Effector memory CD4-positive, alpha-beta T cell (primary cell): ENCODE results near the gene SIVA1.

Source experiments
- DNase-seq, 3 donors: peaks; one replicate each; pipeline ENCODE4 v3.0.0-alpha.2; 2020
- H3K27ac ChIP-seq: 2 replicates; pipeline ENCODE4 v1.7.0; 2013; ENCODE audit warnings: mild to moderate bottlenecking, low read length, moderate library complexity; ENCODE audit not compliant: insufficient read depth, poor library complexity, severe bottlenecking
- H3K27me3 ChIP-seq: replicated peaks from 2 replicates; pipeline ENCODE4 v1.7.0; 2013; ENCODE audit warnings: mild to moderate bottlenecking, low read length; ENCODE audit not compliant: insufficient read depth, control insufficient read depth, poor library complexity, severe bottlenecking
- H3K36me3 ChIP-seq: 2 replicates; pipeline ENCODE4 v1.7.0; 2013; ENCODE audit warnings: mild to moderate bottlenecking, low read length, moderate library complexity; ENCODE audit not compliant: control insufficient read depth, insufficient read depth
- H3K4me1 ChIP-seq: 2 replicates; pipeline ENCODE4 v1.7.0; 2013; ENCODE audit warnings: low read length, mild to moderate bottlenecking; ENCODE audit not compliant: control insufficient read depth, insufficient read depth, poor library complexity, severe bottlenecking
- H3K4me3 ChIP-seq: 2 replicates; pipeline ENCODE4 v1.7.0; 2013; ENCODE audit warnings: low read length, low read depth, mild to moderate bottlenecking; ENCODE audit not compliant: insufficient read depth, poor library complexity, severe bottlenecking
- H3K9me3 ChIP-seq: 2 replicates; pipeline ENCODE4 v1.7.0; 2013; ENCODE audit warnings: mild to moderate bottlenecking, low read length, moderate library complexity; ENCODE audit not compliant: control insufficient read depth

The SIVA1 gene

DNA sequence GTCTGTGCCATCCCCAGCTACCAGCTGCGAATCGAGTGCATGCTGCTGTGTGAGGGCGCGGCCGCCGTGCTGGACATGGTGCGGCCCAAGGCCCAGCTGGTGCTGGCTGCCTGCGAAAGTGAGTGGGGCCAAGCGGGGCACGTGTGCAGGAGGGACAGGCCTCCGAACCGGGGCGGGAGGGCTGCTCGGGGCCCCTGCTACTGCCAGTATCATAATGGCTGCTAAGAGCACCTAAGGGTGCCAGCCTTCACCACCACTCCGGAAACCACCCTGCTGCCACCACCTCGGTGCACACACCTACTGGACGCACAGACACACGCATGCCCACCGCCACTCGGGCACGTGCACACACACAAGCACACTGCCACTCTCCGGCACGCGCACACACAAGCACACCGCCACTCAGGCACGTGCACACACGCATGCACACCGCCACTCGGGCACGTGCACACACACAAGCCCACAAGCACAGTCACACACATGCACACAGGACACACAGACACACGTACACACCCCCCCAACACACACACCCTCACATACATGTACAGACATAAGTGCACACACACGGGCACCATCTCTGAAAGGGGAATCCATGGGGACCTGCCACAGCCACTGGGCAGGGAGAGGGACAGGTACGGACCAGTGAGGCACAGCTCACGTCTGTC lies 42.7 kb upstream of the SIVA1 start:
- Histone ChIP-seq H3K36me3 (peaks cover 49% of the 10 kb centered on the region), H3K9me3 (no peaks in the 10 kb centered on the region), H3K27me3 (no peaks in the 10 kb centered on the region), H3K4me3 (no peak overlapping the region), H3K4me1 (peaks cover 3% of the 10 kb centered on the region), H3K27ac (no peak overlapping the region)
- no peak for DNase-seq

DNA sequence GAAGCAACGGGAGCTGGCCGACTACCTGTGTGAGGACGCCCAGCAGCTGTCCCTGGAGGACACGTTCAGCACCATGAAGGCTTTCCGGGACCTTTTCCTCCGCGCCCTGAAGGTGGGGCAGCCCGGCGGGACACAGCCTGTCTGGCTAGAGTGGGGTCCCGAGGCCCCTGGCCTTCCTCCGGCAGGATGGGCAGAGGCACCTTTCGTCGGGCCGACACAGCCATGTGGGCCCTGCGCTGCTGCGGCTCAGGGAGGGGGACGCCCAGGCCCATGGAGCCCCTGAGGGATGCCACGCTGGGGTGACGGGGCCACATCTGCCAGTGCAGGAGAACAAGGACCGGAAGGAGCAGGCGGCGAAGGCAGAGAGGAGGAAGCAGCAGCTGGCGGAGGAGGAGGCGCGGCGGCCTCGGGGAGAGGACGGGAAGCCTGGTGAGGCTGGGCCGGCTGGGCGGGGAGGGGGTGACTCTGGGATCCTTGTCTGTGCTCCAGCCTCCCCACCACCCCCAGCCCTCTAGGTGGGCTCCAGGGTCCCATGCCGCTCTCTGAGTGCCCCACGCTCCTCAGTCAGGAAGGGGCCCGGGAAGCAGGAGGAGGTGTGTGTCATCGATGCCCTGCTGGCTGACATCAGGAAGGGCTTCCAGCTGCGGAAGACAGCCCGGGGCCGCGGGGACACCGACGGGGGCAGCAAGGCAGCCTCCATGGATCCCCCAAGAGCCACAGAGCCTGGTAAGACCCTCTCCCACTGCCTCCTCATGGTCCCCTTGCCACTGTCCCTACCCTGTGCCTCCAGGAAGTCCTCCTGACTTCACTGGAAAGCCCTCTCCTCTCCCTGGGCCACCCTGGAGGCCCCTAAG lies 39.8 kb upstream of the SIVA1 start:
- Histone ChIP-seq H3K36me3 (peaks cover 59% of the 10 kb centered on the region), H3K9me3 (no peaks in the 10 kb centered on the region), H3K27me3 (no peaks in the 10 kb centered on the region), H3K4me1 (peaks cover 3% of the 10 kb centered on the region), H3K4me3 (no peak overlapping the region), H3K27ac (no peak overlapping the region)
- no peak for DNase-seq

DNA sequence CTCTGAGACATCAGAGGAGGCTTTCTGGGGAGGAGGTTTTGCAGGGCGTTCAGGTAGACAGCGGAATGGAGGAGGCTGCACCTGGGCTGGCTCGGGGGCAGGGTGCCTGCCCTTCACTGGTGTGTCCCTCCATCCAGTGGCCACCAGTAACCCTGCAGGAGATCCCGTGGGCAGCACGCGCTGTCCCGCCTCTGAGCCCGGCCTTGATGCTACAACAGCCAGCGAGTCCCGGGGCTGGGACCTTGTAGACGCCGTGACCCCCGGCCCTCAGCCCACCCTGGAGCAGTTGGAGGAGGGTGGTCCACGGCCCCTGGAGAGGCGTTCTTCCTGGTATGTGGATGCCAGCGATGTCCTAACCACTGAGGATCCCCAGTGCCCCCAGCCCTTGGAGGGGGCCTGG lies 38.9 kb upstream of the SIVA1 start:
- H3K4me1 ChIP-seq: no peaks in the 10 kb centered on the region
- H3K27me3 ChIP-seq: no peaks in the 10 kb centered on the region
- H3K36me3 ChIP-seq: peaks cover 59% of the 10 kb centered on the region
- no peak for DNase-seq
- H3K27ac ChIP-seq: no peak overlapping the region
- H3K4me3 ChIP-seq: no peak overlapping the region
- H3K9me3 ChIP-seq: no peaks in the 10 kb centered on the region

DNA sequence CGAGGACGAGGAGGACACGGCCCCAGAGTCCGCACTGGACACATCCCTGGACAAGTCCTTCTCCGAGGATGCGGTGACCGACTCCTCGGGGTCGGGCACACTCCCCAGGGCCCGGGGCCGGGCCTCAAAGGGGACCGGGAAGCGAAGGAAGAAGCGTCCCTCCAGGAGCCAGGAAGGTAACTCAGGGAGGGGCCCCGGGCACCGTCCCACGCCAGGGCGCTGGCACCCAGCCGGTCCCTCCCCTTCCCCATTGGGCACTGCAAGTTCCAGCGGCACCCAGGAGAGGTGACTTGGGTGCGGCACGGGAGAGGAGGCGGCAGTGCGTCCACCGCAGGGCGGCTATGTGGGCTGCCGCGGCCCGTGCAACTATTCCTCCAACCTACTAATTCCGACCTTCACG lies 38.3 kb upstream of the SIVA1 start:
- Histone ChIP-seq H3K4me1 (no peaks in the 10 kb centered on the region), H3K27ac (no peak overlapping the region), H3K4me3 (no peak overlapping the region), H3K9me3 (no peaks in the 10 kb centered on the region), H3K27me3 (no peaks in the 10 kb centered on the region), H3K36me3 (peaks cover 59% of the 10 kb centered on the region)
- no peak for DNase-seq

DNA sequence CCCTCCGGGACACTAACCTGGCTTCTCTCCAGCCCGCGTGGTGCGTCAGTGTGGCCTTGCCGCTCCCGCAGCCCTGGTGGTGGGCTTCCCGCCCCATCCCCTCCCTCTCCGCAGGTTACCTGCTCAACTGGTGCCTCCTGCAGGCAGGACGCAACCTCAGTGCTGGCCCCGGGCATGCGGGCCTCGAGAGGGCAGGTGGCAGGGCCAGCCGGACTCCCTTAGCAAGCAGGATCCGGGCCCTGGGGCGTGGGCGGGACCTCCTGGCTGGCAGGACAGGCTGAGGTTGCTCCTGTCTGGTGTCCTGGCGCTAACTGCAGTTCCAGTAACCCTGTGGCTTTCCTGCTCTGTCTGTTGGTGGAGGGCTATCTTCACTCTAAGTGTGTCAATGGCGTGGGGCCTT lies 37.5 kb upstream of the SIVA1 start:
- no peaks in the 10 kb centered on the region for H3K4me1 ChIP-seq
- H3K9me3 ChIP-seq: no peaks in the 10 kb centered on the region
- H3K27ac ChIP-seq: no peak overlapping the region
- DNase-seq: no peak
- peaks cover 57% of the 10 kb centered on the region for H3K36me3 ChIP-seq
- no peak overlapping the region for H3K4me3 ChIP-seq
- H3K27me3 ChIP-seq: no peaks in the 10 kb centered on the region

DNA sequence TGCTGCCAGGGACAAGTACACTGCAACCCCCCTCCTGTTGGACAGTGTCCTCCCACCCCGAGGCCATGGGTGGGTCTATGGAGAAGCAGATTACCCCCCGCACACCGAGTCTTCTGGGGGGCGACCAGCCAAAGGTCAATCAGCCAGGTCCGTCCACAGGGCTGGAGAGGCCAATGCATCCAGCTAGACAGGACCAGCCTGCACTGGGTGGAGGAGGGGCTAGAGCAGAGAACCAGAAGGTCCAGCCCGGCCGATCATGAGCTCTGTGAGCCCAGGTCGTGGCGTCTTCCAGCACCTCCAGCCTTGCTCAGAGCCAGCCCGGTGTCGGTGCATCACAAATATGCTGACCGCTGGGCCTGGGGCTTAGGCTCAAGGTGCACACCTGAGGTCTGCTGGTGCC lies 37.1 kb upstream of the SIVA1 start:
- no peaks in the 10 kb centered on the region for H3K27me3 ChIP-seq
- H3K36me3 ChIP-seq: peaks cover 52% of the 10 kb centered on the region
- DNase-seq: no peak
- H3K4me3 ChIP-seq: no peak overlapping the region
- H3K9me3 ChIP-seq: no peaks in the 10 kb centered on the region
- H3K27ac ChIP-seq: no peak overlapping the region
- H3K4me1 ChIP-seq: no peaks in the 10 kb centered on the region

DNA sequence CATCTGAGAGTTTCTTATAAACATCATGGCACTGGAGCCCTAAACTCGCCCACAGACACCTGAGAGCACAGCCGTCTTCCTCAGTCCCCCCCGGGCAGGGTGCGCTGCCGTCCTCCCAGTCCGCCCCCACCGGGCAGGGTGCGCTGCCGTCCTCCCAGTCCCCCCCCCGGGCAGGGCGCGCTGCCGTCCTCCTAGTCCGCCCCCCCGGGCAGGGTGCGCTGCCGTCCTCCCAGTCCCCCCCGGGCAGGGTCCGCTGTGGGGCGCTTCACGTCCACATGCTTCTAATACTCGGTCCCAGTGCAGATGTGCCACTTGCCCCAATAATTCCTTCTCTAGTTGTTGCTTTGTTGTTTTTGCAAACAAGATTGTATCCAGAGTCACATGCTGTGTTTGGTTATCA lies 35.8 kb upstream of the SIVA1 start:
- no peaks in the 10 kb centered on the region for H3K27me3 ChIP-seq
- no peaks in the 10 kb centered on the region for H3K4me1 ChIP-seq
- DNase-seq: no peak
- H3K27ac ChIP-seq: no peak overlapping the region
- H3K4me3 ChIP-seq: no peak overlapping the region
- no peaks in the 10 kb centered on the region for H3K9me3 ChIP-seq
- peaks cover 40% of the 10 kb centered on the region for H3K36me3 ChIP-seq

DNA sequence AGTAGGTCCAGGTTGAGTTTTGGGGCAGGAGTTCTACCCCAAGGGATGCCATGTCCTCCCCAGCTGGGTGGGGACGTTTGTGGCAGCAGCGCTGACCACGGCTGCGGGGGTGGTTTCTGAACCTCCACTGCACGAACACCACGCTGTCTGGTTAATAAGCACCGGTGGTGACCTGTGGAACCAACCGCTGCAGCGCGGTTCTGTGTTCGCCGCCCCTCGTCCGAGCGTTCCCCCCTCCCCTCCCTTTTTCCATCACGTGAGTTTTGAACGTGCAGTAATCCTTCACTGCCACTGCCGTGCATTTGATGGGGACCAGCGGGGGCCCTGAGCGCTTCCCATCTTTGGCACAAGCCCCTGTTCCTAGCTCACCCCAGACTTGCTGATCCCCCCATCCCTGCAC lies 35.3 kb upstream of the SIVA1 start:
- DNase-seq: no peak
- no peaks in the 10 kb centered on the region for H3K9me3 ChIP-seq
- no peak overlapping the region for H3K4me3 ChIP-seq
- no peaks in the 10 kb centered on the region for H3K4me1 ChIP-seq
- H3K27me3 ChIP-seq: no peaks in the 10 kb centered on the region
- H3K36me3 ChIP-seq: peaks cover 35% of the 10 kb centered on the region
- H3K27ac ChIP-seq: no peak overlapping the region

DNA sequence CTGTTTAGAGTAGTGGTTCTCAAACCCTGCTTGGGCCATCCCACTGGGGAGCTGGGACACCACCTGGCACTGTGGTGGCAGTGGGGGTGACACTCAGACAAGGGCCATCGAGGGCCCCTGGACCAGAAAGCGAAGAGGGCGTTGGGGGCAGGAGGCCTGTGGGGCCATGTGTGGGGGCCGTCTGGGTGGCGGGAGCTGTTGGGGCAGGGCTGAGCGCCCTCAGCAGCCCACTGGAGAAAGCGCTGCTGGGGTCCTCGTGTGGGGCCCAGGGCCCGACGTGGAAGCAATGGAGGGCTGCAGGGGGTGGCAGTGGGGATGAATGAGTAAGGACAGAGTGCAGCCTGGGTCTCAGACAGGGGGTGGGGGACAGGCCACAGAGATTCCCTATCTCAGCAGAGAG lies 34.8 kb upstream of the SIVA1 start:
- DNase-seq: no peak
- Histone ChIP-seq H3K4me1 (no peaks in the 10 kb centered on the region), H3K36me3 (peaks cover 30% of the 10 kb centered on the region), H3K27me3 (no peaks in the 10 kb centered on the region), H3K27ac (no peak overlapping the region), H3K4me3 (no peak overlapping the region), H3K9me3 (no peaks in the 10 kb centered on the region)

DNA sequence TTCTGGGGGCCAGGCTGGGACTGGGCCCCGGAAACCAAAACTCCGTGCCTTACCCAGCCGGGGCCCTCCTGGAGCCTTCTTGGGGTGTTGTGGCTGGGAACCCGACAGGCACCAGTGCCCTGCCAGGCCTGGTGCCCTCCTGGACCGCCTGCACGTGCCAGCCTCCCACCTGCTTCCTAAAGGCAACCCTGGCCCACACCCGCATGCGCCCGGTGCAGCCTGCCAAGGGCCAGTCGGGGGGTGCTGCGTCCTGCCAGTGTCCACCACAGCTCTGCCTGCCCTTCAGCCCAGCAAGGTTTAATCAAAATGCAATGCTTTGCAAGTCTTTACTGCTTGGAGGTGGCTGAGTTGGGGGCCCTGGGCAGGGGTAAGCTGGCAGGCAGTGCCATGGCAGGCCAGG lies 34.1 kb upstream of the SIVA1 start:
- DNase-seq: no peak

More for the DNA sequence above, 34.1 kb upstream of the SIVA1 start:
- no peak overlapping the region for H3K4me3 ChIP-seq
- H3K4me1 ChIP-seq: no peaks in the 10 kb centered on the region
- H3K27ac ChIP-seq: no peak overlapping the region
- H3K36me3 ChIP-seq: peaks cover 24% of the 10 kb centered on the region
- H3K9me3 ChIP-seq: no peaks in the 10 kb centered on the region
- no peaks in the 10 kb centered on the region for H3K27me3 ChIP-seq
